HTR-8/SVneo (cell line): ENCODE results near the gene ADAMTS6.

Source experiments
- DNase-seq: peaks from one replicate; pipeline ENCODE4 v3.0.0; 2011; ENCODE audit warnings: low spot score, mixed read lengths; ENCODE audit not compliant: insufficient read length
- FAIRE-seq: peaks from 2 replicates; lab custom pipeline; 2011; peaks lifted over from hg19 to GRCh38; lab: Jason Lieb, UNC

The ADAMTS6 gene

DNA sequence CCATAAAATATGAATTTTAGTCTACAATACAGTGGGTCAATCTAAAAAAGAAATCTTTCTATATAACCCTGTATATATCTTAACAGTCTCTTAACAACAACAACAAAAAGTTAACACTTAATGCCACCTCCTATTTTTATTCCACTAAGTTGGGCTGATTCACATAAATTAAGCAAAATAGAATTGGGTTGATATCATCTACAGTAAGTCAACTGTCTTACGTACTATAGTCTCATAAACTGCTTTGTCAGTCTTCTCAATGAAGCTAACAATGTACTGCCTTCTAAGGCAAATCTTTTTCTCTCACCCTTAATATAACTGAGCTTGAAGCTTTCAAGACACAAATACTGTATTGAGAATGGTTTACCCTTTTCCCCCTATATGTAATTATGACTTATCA lies 185.7 kb downstream of the ADAMTS6 start:
- FAIRE-seq = no peak
- DNase-seq = no peak

DNA sequence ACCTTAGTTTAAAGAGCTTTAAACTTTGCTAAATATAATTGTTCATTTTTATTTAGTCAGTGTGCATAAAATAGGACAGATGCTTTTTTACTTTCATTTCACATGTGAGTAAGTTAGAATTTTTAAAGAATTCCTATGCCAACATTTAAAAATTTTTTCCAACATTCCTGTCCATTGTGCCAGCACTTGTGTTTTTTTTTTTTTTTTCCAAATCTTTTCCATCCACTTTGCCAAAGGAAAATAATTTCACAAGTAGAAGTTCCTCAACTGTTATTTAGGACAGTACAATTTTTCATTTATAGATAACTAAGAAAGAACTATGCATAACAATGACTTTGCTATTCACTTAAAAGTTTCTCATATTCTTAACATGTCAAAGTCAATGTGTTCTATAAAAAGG lies 189.5 kb downstream of the ADAMTS6 start:
- DNase-seq (no peak), FAIRE-seq (no peak)

DNA sequence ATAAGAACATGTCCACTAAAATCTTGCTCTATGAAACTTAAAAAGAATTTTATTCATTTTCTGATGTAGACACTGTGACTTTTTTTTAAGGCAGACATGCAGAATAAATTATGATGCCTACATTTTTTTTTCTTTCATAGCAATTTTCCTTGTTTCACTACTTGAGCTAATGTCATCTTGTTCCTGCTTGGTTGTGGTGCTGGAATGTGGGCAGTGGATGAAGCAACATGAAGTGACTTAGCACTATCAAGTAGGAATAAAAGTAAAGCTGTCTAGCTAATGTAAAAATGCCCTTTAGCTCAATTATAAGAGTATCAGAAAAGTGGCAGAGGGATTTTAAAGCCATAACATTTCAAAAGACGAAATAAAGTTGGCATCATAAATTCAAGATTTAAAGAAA lies 191.0 kb downstream of the ADAMTS6 start:
- DNase-seq (no peak), FAIRE-seq (no peak)

DNA sequence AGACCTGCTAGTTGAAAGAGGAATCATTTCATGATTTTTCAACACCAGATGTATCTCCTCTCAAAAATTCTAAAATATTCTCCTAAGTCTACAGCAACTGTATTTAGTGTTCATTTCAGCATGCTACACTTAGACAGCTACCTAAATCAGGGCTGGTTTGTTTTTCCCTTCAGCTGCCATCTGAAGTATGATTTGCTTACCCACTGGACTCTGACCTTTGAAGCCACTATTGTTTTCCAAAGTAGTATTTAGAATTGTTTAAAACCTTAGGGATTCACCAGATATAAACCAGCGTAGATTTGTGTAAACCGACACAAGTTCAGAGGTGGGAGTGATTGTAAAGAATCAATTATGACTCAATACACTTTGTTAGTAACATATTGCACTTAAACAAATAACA lies 193.1 kb downstream of the ADAMTS6 start:
- DNase-seq = no peak
- FAIRE-seq = no peak

DNA sequence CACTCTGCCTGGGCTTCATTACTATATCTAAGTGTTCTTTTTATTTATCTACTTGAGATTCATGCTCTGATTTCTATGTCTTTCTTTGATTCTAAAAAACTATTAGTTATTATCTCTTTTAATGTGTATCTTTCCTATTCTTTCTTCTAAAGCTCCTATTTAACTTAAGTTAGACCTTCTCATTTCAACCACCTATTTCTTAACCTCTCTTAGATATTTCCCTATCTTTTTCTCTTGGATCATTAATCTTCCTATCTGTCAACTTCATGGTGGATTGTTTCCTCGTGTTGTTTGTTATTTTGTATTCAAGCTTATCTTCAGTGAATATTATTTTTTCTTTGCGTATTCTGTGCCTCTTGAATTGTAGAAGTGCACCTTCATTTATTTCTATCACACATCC lies 202.1 kb downstream of the ADAMTS6 start:
- FAIRE-seq = no peak

DNA sequence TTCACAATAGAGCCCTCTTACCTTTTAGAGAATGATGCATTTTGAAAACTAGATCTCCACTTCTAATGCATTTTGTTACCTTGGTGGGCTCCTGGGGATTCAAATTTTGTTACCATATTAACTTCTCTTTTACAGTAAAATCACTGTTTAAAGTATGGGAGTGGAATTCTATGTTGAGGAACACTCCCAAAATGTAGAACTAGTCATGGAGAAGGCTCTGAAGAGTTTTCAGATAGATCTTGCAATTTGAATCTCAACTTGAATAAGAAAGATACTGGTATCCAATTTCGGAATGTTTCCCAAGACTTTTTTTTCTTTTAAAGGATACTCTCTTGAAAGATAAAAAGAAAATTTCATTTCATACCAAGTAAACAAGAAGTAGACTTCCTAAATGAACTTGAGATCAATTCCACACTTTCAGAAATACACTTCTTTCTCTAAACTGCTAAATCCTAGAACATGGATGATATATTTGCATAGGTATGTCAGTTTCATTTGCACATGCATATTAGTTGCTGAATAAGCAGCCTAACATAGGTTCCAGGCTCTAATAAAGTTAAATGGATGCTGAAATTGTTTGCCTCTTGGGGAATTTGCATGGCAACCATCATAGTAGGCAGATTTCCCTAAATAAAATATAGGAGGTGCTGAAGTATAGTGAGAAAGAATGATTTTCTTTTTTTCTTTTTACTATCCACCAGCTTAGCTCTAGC lies 205.4 kb downstream of the ADAMTS6 start:
- no peak for DNase-seq

More for the DNA sequence above, 202.1 kb downstream of the ADAMTS6 start:
- DNase-seq = no peak

DNA sequence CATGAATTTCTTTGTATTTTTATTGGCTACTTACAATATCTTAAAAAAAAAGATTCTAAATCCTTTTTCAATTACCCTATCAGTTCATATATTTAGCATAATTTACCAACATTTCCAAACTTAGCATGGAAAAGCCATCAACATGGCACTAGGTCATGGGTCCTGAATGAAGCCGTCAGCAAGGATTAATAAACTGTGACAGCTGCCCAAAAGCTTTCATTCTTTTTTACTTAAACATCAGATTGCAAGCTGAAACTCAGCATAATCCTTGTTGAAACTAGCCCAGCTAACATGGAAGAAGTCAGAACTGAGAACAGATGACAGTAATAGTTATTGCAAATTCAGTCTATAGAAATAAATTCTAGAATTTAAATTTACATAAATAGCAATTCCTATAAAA lies 209.8 kb downstream of the ADAMTS6 start:
- DNase-seq (no peak), FAIRE-seq (no peak)

More for the DNA sequence above, 205.4 kb downstream of the ADAMTS6 start:
- no peak for FAIRE-seq

DNA sequence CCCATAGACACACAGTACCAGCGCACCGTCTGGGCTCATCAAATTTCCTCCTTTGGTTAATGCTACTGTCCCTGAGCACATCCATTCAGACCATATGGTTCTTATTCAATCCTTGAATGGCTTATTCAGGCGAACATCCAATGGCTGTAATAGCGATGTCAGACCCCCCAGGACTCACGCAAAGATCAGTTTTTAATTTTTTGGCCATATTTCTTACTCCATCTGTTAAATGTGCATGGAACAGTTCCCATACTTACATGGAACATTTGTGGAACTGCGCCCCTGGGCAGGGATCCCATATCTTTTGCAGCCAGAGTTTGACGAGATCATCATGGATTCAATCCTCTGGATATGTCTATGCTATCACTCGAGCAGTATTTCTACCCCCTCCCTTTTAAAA lies 213.2 kb downstream of the ADAMTS6 start:
- no peak for FAIRE-seq

DNA sequence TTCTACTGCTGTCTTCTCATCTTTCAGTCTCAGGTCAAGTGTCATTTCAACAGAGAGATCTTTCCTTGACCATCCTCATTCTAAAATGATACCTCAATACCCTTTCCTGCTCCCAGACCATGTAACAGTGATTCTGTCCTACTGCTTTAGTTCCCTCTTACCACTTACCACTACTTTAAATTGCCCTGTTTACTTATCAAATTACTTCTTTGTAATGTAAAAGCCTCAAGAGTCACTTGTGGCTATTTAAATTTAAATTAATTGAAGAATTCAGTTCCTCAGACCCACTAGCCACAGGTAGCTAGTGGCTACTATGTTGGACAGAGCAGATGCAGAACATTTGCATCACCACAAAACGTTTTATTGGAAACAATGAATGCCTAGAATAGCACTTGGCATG lies 217.3 kb downstream of the ADAMTS6 start:
- DNase-seq (no peak), FAIRE-seq (no peak)

More for the DNA sequence above, 213.2 kb downstream of the ADAMTS6 start:
- DNase-seq = no peak

DNA sequence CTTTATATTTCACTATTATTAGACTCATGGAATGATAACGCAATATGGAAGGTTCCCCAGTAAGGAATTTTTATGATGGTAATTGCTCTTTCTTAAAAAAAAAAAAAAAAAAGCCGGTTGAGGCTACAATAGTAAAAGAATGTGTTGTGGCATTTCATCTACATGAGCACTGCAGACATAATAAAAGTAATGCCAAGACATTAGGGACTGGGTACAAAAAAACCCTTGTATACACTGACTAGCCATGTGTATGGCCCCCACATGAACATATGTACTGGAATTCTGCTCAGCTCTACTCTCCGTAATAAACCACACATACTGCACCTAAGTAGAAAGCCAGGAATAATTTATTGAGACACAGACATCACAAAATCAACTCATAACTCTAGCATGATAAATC lies 218.4 kb downstream of the ADAMTS6 start:
- DNase-seq (no peak), FAIRE-seq (no peak)

DNA sequence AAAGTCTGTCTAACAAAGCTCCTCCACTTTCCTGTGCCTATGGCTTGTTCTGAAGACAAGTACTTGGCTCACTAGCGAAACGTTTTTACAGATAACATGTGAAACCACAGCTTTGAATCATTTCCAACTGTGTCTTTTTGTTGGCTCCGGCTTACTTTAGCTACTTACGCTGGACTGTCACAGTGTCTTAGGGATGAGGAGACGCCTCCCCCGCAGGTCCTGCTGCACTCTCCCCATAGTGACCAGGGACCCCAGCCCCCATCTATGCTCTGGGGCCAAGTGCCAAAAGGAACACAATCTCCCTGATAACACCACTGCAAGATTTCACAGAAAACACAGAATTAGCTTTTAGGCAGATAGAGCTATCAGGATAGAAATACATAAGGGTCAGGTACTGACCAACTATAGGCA lies 219.1 kb downstream of the ADAMTS6 start:
- DNase-seq (no peak), FAIRE-seq (no peak)

DNA sequence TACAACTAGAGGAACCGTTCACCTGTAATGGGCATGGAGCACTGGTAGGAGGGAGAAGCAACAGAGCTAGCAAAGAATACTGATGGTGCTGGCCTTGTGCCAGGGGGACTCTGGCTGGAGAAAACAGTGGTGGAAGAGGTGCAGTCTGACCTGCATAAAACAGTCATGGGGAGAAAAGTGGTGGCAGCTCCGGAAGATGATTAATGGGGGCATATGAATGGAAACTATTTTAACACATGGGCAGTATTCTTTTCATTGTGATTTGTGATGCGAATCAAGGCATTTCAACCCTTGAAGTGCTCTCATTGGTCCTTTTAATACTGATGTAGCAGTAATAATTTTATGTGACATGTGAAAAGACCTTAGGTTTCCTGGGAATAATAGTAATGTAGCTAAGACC lies 219.6 kb downstream of the ADAMTS6 start:
- DNase-seq = no peak
- FAIRE-seq = peak; percentile 42

DNA sequence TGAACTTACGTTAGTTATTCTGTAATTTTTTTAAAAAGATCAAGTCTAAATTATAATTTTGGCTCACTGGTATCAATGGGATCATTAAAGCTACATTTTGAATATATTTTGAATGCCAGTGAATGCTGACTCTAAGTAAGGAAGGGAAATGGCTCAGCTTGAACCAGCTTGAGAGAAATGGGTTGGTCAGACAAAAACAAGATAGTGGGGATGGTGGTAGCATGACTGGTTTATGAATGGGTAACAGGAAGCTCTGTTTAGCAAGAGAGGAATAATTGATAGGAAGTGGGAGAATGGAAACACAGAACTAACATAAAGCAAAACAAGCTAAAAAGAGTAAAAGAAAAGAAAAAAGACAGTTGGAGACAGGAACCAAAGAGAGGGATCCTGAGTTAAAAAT lies 220.2 kb downstream of the ADAMTS6 start:
- DNase-seq (no peak), FAIRE-seq (no peak)

DNA sequence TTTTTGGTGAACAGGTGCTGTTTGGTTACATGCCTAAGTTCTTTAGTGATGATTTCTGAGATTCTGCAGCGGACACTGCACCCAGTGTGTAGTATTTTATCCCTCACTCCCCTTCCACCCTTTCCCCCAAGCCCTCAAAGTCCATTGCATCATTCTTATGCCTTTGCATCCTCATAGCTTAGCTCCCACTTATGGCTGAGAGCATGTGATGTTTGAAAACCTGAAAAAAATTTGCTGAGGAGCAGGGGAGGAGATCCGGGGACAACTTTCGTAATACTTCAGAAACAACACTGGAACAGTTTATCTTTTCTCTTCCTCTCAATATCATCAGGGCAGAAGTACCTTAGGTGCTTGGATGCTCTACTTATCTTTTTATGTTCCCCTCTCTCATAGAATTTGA lies 226.4 kb downstream of the ADAMTS6 start:
- no peak for FAIRE-seq
- no peak for DNase-seq

DNA sequence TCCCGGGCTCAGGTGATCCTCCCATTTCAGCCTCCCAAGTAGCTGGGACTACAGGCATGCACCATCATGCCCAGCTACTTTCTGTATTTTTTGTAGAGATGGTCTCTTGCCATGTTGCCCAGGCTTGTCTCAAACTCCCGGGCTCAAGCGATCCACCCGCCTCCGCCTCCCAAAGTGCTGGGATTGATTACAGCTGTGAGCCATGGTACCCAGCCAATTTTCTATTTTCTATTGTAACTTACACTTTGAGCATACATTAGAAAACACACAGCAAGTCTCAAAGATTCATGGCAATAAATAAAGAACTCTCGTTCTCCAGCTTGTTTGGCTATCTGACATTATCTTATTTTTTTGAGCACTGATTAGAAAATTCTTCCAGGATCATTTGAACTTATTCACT lies 228.7 kb downstream of the ADAMTS6 start:
- FAIRE-seq (no peak), DNase-seq (no peak)

DNA sequence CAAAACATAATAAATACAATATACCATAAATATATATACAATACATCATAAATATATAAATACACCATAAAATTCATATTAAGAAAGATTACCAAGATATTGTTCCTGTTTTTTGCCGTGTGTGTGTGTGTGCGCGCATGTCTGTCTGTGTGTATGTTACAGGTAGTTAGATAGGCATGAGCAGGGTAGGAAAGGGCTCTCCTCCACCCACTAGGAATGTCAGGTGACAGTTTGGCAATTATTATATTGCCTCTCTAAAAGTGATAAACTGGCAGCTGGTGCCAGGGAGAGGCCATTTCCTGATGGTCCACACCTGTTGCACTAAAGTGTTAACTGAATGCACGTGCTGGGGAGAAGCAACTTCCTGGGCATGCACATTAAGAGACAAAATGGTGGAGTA lies 232.8 kb downstream of the ADAMTS6 start:
- no peak for FAIRE-seq
- DNase-seq = no peak

DNA sequence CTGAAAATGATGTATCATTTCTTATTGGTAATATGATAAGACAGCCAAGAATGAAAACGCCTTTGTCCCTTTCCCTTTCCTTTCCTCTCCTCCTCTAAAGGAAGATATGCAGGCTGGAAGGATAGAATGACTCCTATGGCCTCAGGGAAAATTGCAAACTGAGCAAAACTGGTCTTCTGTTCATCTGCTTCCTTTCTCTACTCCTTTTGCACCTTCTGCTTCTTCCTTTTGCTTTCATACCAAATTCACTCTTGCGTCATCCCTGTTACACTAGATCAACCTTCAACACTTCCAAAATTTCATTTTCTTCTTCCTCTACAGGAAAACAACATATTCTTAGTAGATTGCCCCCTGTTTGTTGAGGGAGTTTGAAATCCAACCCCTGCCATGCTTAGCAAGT lies 234.1 kb downstream of the ADAMTS6 start:
- FAIRE-seq (no peak), DNase-seq (no peak)

DNA sequence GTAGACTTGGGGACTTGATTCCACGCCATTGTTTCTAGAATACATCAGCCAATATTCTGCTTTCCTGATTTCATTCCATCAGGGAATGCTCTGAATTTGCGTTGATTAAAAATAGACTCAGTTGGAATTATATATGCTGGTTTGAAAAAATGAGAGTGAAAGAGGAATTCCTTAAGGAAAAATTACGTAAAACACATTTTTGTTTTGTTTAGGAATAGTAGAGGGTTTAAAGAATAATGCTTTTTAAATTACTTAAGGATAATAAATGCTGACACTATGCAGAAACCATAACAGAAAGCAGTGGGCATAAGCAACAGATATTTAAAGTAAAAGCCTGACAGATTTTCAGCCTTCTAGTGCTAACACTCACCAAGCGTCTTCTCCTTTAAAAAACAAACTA lies 235.0 kb downstream of the ADAMTS6 start:
- FAIRE-seq (no peak), DNase-seq (no peak)

DNA sequence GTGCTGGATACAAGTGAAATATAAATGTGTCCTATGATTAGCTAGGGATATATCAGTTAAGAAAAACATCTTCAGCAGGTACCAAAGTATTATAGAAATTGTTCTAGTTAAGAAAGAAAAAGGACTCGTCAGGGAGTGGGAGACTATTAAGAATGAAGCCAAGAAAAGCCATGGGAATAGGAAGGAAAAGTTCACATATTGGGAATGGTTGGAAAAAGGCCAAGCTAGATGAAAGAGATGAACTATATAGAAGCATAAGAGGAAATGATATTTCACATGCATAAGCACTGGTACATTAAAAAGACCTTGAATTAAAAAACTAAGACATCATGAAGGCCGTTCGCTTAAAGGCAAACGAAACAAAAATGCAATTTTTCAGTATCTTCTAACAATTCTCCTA lies 237.7 kb downstream of the ADAMTS6 start:
- DNase-seq = no peak
- FAIRE-seq = no peak

DNA sequence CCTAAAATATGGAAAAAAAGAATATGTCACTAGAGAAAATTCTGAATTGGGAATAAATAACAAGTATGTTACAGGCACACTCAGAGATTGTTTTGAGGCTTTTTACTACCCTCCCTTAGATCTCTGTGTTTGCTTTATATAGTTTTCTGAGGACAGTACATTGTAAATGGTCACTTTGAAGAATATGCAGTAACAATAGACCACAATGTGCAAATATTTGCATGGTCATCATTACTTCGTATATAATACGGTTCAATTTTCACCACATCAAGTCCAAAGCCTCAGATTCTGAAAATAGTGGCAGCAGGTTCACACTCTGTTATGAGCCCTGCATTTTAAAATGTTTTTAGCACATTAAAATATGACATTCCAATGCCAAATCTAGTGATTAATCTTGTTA lies 238.6 kb downstream of the ADAMTS6 start:
- DNase-seq (no peak), FAIRE-seq (no peak)

DNA sequence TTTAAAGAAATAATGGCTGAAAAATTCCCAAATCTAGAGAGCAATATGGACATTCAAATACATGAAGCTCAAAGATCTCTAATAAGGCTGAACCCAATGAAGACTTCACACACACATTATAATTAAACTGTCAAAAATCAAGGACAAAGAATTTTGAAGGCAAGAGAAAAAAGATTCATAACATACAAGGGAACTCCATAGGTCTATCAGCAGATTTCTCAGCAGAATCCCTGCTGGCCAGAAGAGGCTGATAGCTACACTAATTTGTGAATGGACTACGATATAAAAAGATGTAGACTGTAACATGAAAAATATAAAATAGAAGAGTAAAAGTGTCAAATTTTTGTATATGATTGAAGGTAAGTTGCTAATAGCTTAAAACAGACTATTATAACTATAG lies 251.9 kb downstream of the ADAMTS6 start:
- FAIRE-seq = no peak
- no peak for DNase-seq

DNA sequence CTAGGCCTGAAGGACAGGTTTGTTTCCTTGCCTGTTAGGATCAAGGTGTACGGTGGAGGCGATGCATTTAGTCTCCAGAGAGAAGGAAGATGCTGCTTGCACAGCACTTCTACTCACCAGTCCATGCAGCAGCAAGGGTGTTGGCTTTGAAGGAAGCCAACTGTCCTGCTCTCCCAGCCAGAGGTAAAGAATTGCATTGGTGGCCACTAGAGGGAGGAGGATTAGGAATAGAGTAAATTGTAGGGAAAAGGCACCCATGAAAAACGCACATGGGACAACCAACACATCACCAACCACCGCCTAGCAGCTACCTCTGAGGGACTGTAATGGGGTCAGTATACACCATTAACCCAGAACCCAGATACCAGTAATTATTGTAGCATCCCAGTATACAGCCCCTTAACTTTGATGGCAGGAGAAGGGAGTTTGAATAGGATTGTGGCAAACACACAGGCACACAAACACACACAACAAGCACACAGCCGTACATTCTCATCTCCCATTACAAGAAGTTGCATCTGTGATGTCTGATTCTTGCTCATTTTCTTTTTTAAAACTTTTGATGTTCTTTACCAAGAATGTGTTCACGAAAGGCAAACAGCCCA lies 267.7 kb downstream of the ADAMTS6 start:
- peak; percentile 31 for FAIRE-seq
- DNase-seq = peak; percentile 20
